ENCODE results near the gene CDCA3. TPM values are rescaled to one million over a fixed set of nuclear protein-coding genes. Genes with fewer than 3 reads are reported as not detected.
"Not testable (repeated sequence)": the region's sequence is repeated elsewhere in the genome, so short reads cannot be mapped to it uniquely, and the experiment has no call there.

Gene CDCA3
- total RNA-seq, 4 donors from 2014 or later, result 4.8 to 8.9 (median 5.9) TPM

DNA sequence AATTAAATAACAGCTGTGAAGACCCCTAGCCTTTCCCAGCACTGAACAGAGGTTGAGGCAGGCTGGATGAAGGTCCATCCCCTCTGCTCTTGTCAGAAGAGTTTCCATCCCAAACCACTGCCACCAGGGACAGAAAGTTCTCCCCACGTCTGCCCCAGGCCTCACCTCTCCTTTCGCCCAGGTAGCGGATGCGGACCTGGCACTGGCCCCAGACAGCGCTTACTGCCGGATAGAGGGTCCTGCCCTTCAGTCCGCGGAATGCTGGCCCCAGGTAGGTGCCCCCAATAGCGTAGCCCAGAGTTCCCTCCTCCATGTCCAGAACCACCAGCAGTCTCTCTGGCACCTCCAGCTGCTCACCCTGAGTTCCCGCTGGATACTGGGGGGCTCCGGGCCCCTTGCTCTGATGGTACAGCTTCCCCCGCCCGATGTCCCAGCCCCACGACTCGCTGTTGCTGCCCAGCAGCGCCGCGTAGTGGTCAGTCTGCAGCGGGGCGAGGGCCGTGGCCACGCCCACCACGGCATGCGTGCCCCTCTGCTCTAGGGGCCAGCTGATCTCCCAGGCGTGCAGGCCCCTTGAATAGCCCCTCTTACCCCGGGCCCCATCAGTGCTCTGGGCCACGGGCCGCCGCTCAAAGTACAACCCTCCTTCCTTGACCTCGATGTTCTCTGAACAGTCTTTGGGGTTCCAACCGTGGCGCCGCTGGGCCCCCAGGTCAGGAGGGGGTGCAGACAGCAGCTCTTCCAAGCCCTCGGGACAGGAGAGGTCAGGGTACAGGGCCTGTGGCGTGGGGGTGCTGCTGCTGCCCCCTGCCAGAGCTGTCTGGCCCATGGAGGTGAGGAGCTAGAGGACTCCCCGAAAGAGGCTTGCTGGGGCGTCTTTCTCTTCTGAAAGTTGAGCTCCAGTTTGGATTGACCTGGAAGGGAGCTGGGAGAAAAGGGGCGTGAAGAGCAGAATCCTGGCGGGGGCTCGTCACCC, 21.3 kb upstream of the CDCA3 start:
- no peaks in the 10 kb centered on the region for H3K27me3 ChIP-seq
- DNase-seq (ENCODE audit: low spot score in 2 of 2), result peak; percentile 91 to 92

GRCh38 chr12:6871052-6871957, 20.2 kb upstream of the CDCA3 start:
- no peak overlapping the region for H3K27ac ChIP-seq
- peak overlapping the region; percentile 90 for H3K4me3 ChIP-seq
- no peaks in the 10 kb centered on the region for H3K27me3 ChIP-seq
- no peak for DNase-seq (ENCODE audit: low spot score in 2 of 2)
- no peaks in the 10 kb centered on the region for H3K9me3 ChIP-seq
- H3K36me3 ChIP-seq, result peaks cover 21% of the 10 kb centered on the region
- 55% methylated on average over 6 of the region's 12 CpGs for WGBS
- H3K4me1 ChIP-seq, result peaks cover 69% of the 10 kb centered on the region
- TF ChIP-seq, protein P1, sequence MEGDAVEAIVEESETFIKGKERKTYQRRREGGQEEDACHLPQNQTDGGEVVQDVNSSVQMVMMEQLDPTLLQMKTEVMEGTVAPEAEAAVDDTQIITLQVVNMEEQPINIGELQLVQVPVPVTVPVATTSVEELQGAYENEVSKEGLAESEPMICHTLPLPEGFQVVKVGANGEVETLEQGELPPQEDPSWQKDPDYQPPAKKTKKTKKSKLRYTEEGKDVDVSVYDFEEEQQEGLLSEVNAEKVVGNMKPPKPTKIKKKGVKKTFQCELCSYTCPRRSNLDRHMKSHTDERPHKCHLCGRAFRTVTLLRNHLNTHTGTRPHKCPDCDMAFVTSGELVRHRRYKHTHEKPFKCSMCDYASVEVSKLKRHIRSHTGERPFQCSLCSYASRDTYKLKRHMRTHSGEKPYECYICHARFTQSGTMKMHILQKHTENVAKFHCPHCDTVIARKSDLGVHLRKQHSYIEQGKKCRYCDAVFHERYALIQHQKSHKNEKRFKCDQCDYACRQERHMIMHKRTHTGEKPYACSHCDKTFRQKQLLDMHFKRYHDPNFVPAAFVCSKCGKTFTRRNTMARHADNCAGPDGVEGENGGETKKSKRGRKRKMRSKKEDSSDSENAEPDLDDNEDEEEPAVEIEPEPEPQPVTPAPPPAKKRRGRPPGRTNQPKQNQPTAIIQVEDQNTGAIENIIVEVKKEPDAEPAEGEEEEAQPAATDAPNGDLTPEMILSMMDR (IDR thresholded peaks at IDR 0.05), result no peak
- TF ChIP-seq POLR2A (IDR thresholded peaks at IDR 0.05), result no peak
- no peak for TF ChIP-seq POLR2AphosphoS5 (IDR thresholded peaks at IDR 0.05)
- no peak for TF ChIP-seq EP300 (IDR thresholded peaks at IDR 0.05)

More for the DNA sequence above, 21.3 kb upstream of the CDCA3 start:
- H3K9me3 ChIP-seq, result no peaks in the 10 kb centered on the region
- H3K27ac ChIP-seq, result peak overlapping the region; percentile 82
- peak overlapping the region; percentile 90 for H3K4me3 ChIP-seq
- H3K36me3 ChIP-seq, result peaks cover 21% of the 10 kb centered on the region
- WGBS, result under 1% methylated on average over 21 of the region's 40 CpGs
- peaks cover 61% of the 10 kb centered on the region for H3K4me1 ChIP-seq
- TF ChIP-seq, protein P1 (IDR thresholded peaks at IDR 0.05), result peak; percentile 49 to 98
- TF ChIP-seq POLR2A (IDR thresholded peaks at IDR 0.05) (no peak), POLR2AphosphoS5 (IDR thresholded peaks at IDR 0.05) (peak in 2 of 3 donors; percentile 3 to 46), EP300 (IDR thresholded peaks at IDR 0.05) (no peak)

DNA sequence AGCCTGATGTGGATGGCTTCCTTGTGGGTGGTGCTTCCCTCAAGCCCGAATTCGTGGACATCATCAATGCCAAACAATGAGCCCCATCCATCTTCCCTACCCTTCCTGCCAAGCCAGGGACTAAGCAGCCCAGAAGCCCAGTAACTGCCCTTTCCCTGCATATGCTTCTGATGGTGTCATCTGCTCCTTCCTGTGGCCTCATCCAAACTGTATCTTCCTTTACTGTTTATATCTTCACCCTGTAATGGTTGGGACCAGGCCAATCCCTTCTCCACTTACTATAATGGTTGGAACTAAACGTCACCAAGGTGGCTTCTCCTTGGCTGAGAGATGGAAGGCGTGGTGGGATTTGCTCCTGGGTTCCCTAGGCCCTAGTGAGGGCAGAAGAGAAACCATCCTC, 19.2 kb upstream of the CDCA3 start:
- not testable (repeated sequence) for H3K4me3 ChIP-seq; H3K9me3 ChIP-seq; DNase-seq (ENCODE audit: low spot score in 2 of 2); H3K27me3 ChIP-seq; H3K27ac ChIP-seq
- H3K4me1 ChIP-seq, result peaks cover 69% of the 10 kb centered on the region
- WGBS, result 43% methylated on average over 4 of the region's 4 CpGs
- H3K36me3 ChIP-seq, result peaks cover 26% of the 10 kb centered on the region

DNA sequence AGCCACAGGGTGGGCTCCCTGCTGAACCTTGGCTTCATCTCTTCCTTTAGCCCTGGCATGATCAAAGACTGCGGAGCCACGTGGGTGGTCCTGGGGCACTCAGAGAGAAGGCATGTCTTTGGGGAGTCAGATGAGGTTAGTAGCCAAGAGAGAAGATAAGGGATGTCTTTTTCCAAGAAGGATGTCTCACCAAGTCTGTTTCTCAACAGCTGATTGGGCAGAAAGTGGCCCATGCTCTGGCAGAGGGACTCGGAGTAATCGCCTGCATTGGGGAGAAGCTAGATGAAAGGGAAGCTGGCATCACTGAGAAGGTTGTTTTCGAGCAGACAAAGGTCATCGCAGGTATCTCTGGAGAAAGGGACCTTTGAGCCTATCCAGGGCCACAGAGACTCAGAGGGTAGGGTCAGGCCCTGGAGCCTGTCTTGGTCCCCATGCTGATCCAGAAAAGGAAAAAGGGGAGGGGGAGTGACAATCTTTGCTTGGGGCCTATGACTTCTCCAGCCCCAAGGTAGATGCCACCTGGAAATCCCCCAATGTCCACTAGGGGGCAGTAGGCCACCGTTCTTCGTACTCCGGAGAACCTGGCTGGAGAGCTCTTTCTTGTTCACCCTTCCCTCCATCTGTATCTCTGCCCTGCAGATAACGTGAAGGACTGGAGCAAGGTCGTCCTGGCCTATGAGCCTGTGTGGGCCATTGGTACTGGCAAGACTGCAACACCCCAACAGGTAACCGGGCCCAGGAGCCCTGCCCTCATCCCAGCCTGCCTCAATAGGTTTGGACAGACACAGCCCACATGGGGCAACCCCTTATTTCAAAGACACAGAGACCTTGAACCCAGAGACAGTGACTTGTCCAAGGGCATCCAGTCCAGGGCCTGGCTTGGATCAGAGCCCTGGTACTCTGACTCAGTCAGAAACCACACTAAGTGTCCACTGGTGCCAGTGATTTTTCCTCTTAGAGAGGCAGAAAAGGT, 18.2 kb upstream of the CDCA3 start:
- peak in 1 of 2 donors; percentile 89 for DNase-seq (ENCODE audit: low spot score in 2 of 2)
- H3K27me3 ChIP-seq, result no peaks in the 10 kb centered on the region
- 29% methylated on average over 10 of the region's 12 CpGs for WGBS
- TF ChIP-seq EP300 (IDR thresholded peaks at IDR 0.05), result no peak
- TF ChIP-seq POLR2A (IDR thresholded peaks at IDR 0.05), result no peak
- TF ChIP-seq, protein P1 (IDR thresholded peaks at IDR 0.05), result peak; percentile 82 to 89
- TF ChIP-seq POLR2AphosphoS5 (IDR thresholded peaks at IDR 0.05), result no peak
- no peak overlapping the region for H3K27ac ChIP-seq
- peaks cover 64% of the 10 kb centered on the region for H3K4me1 ChIP-seq
- H3K36me3 ChIP-seq, result peaks cover 36% of the 10 kb centered on the region
- H3K4me3 ChIP-seq, result peak overlapping the region; percentile 97
- H3K9me3 ChIP-seq, result no peaks in the 10 kb centered on the region

Data from suprapubic skin (tissue), 4 donors.